Activated CD4-positive, alpha-beta T cell treated with anti-CD3 and anti-CD28 coated beads for 1 hour (primary cell): ENCODE measurements around the gene MDFI.

Experiments used
- DNase-seq: peaks from one replicate; pipeline ENCODE4 v3.0.0-alpha.2; 2020

Gene MDFI

DNA sequence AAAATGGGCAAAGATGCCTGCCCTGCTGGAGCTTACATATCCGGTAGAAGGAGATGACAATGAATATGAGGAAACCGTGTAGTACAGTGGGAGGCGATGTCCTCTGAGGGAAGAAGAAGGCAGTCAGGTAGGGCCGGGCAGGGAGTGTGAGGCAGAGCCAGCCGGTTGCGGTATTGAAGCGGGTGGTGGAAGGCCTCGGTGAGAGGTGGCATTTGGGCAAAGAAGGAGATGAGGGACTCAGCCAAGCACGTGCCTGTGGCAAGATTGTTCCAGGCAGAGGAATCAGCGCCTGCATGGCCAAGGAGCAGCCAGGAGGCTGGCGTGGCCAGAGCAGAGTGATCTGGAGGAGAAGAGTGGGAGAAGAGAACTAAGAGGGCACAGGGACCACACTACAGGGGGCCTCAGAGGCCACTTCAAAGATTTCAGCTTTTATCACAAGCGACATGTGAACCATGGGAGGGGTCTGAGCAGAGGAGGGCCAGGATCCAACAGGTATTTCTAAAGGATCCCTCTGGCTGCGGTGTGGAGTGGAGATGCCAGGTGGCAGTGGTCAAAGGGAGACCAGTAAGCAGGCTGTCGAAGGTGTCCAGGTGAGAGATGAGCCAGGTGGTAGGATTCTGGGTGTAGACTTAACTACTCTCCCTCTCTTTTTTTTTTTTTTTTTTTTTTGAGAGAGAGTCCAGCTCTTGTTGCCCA is 13.8 kb downstream of the MDFI start:
- no peak for DNase-seq

DNA sequence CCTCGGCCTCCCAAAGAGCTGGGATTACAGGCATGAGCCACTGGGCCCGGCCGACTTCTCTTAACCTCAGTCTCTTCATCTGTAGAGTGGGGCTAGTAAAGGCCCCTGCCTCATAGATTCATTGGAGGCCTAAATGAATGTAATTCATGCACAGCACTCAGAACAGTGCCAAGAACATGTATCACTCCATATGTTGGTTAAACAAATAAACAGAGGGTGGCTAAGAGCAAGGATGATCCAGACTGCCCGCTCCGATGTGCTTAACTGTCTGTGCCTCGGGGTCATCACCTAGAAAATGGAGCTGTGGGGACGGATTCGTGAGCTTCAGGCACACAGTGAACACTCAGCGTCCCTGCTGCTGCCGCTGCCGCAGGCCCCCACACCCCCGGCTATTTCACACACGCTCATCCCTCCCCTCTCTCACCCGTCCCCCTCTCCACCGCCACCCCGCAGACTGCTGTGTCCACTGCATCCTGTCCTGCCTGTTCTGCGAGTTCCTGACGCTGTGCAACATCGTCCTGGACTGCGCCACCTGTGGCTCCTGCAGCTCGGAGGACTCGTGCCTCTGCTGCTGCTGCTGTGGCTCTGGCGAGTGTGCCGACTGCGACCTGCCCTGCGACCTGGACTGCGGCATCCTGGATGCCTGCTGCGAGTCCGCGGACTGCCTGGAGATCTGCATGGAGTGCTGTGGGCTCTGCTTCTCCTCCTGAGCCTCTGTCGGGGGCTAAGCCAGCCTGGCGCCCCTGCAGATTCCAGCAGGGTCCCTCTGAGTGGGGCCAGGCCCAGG is 14.8 kb downstream of the MDFI start:
- DNase-seq: no peak

DNA sequence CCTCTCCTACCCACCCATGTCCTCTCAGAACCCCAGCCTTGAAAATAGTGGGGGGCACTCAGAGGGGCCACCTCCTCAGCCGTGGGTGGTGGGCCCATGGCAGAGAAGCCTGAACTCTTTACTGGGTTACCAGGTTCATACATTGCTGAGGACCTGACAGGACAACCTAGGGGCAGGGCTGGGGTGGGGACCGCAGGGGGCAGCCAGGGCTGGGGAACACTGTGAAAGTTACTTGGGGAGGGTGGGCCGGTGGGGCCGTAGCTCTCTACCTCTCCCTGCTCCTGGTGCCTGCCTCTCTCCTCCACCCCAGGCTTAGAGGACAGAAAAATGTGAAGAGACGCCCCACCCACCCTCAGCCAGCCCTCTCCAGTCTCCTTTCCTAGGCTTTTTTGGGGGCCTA is 15.4 kb downstream of the MDFI start:
- DNase-seq: no peak

DNA sequence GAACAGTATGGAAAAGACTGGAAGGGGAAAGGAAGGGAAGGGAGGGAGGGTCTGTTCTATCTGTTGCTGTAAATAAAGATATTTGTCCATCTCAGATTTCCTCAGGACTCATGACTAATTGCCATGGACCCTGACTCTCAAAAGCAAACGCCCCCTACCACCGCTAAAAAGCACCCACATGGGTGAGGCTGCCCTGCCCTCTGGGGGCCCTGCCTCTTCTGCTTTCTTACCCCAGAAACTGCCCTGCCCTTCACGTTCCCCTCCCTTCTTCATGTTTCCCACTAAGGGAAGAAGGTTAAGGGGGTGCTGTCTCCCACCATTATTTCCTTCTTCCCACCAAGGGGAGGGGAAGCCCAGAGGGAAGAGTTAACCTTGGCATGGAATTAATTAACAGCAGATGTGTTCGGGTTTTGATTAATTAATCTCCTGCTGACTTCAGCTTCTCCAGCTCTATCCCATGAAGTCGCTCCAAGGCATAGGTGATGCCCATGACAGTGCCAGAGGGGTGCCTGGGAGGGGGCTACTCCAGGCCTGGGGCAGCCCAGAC is 16.0 kb downstream of the MDFI start:
- DNase-seq: no peak

DNA sequence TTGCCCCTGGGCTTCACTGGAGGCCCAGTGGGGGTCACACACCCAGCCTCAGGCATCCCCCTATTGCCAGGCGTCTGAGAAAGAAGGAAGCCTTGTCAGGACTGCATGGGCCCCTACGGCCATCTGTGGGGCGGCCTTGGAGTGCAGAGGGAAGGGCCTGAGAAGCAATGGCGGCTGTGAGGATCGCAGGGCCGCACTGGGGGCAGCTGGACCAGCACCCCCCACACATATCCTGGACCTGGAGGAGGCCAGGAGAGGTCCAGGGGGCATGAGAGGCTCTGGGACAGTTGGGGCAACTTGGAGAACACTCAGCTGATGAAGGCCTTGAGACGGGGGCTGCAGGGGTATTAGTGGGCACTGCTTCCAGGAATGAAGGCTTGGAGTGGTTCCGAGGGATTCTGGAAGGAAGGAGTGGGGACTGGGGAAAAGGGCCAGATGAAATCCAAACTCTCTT is 16.5 kb downstream of the MDFI start:
- no peak for DNase-seq

DNA sequence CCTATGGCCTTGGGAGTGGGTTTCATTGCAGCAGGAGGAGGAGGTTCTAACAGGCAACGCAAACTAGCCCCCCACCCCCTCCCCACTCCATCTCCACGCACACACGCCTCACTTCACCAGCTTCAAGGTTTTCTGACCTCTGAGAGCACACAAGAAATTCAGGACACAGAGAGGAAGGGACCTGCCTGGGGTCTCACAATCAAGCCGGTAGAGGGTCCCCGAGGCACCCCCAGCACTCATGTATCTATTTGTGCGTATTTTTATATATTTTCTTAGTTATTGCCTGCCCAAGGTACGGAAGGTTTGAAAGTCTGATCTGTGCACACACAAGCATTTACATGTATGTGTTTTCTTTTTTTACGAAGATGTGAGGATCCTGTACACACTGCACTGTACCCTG is 16.9 kb downstream of the MDFI start:
- no peak for DNase-seq

DNA sequence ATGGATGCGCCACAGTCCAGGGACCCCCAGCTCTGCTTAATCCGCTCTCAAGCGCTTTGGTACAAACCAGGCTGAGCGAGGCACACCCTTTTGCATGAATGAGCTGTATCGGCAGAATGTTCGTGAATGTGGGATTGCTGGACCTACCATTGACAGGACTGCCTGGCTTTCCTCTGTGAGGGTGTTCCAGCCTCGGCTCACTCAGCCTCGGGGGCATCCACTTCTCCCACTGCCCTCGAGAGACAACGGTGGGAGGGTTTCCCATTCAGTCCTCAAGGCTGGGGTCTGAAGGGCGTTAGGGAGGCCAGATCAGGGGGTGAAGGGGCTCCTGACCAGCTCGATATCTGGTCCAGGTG is 17.4 kb downstream of the MDFI start:
- DNase-seq: no peak

DNA sequence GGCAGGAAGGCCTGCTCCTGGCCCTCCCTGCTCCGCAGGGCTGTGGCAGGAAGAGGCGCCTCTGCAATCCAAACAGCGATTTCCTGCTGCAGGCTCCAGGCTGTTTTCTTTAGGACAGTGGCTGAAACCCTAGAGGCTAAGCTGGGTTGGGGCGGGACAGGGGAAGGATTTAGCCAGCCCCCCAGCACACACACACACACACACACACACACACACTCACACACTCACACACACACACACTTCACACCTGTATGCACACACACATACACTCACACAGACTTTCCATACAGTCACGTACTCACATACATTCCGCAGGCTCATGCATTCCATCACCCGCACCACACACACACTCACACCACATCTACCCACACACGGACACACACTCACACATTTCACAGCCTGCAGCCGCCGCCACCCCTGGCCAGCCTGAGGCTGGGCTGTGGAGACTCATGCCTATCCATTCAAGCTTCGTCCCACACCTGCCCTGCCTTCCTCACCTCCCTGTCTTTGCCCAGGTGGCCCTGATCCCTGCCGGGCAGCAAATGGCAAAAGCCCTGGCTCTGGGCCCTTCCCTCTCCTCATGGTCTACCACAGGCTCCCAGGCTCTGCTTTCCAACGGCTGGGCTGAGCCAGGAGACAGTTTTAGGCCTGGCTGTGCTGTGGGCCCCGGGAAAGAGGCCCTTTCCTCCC is 17.9 kb downstream of the MDFI start:
- no peak for DNase-seq

DNA sequence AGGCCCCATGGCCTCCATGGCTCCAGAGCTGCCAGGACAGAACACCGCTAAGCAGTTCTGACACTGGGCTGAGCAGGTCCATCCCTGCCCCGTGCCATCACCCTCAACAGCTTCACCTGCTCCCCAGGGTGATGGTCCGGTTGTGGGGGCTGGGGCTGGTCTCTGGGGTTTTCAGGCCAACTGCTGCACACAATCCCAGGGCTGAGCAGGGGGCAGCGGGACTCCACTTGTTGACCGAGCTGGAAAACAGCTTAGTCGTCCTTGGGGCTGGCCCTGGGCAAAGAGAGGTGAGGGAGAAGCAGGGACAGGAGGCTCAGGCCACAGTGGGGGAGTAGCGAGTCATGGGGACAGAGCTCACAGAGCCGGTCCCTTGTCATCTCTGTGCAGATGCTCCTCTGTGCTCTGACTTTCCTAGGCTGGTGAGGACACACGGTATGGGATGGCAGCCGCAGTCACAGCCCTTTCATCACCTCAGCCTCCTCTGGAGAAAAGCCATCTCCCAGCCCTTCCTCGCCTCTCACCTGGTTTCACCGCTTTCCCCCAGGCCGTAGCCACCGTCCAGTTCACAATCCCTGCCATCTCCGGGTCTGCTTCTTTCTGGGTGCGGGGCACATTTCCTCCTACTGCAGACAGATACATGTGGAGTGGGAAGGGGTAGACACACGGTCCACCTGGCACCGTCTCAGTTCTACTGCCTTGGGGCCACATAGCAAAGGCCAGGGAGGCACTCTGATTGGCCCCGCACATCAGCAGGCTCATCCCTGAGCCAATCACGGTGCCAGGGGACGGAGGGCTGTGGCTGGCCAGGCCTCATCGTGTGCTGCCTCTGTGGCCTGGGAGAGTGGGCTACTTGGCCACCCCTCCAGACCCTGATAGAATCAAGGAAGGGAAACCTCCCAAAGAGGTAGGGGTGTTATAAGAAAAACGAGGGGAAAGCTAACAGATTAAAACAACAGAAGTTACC is 19.1 kb downstream of the MDFI start:
- no peak for DNase-seq

DNA sequence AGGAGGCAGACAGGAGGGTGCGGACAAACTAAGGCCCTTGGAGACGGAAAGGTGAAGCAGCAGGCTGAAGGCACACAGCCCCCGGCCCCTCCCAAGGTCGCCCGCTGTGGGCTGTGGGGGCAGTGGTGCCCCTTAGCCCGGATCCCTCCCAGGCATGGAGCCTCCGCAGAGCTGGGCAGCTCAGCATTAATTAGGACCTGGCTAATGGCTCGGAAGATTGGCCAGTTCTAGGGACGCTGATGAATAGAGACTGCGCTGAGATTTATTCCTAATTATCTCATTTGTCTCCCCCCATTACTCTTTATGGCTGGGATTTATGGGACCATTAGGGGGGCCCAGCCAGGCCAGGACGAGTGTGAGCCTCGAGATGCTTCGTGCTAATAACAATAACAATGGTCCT is 20.4 kb downstream of the MDFI start:
- DNase-seq: no peak

DNA sequence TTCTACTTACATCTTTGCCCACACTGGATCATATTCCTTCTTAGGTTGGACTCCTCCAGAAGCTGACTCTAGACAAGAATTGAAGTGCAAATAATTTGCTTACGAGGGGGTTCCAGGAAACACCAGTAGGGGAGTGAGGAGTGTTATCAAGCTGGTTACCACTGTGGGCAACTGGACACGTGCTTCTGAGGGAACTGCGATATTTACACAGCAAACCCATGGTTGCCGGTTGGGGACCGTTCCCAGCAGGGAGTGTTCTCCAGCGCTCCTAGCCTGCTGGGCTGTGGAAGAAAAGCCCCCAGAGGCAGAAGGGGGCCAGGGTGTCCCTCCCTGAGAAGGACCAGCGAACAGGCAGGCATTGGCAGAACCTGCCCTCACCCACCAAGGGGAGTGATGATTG is 21.7 kb downstream of the MDFI start:
- no peak for DNase-seq

DNA sequence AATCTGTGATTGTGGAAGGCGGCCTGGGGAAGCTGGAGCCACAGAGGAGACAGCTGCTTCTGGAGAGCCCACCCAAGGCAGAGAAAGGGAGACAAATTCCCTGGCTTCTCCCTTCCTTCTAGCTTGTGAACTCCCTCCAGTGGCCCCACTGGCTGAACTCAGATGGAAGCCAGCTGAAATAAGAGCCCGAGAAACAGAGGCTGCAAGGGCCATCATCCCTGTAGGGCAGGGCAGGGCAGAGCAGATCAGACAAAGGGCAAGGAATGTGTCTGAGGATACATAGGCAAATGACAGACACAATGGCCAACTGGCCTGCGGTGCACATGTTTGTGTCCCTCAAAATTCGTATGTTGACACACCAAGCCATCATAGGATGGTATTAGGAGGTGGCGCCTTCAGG is 25.3 kb downstream of the MDFI start:
- no peak for DNase-seq

DNA sequence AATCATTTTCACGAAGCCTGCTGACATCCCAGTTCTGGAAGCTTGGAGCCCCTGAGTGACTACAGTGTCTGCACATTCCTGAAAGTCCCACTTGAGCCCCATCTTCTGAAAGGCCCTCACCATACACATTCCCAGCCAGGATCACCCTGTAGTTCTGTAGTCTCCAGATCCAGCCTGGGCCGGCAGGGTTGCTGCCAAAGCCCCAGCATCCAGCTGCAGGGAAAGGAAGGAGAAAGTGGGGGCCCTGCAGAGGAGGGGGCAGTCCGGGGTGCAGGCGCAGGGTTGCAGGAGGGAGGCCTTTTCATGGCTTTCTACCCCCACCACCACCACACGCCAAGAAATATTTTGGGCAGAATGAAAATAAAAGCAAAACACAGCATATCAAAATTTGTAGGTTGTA is 26.0 kb downstream of the MDFI start:
- DNase-seq: no peak

DNA sequence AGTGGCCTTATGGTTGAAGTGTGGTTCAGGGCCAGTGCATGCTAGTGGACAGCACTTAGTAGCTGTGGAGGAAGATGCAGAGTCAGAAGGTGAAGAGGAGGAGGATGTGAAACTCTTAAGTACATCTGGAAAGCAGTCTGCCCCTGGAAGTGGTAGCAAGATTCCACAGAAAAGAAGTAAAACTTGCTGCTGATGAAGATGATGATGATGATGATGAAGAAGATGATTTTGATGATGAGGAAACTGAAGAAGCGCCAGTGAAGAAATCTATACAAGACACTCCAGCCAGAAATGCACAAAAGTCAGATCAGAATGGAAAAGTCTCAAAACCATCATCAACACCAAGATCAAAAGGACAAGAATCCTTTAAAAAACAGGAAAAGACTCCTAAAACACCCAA is 28.9 kb downstream of the MDFI start:
- DNase-seq: no peak

DNA sequence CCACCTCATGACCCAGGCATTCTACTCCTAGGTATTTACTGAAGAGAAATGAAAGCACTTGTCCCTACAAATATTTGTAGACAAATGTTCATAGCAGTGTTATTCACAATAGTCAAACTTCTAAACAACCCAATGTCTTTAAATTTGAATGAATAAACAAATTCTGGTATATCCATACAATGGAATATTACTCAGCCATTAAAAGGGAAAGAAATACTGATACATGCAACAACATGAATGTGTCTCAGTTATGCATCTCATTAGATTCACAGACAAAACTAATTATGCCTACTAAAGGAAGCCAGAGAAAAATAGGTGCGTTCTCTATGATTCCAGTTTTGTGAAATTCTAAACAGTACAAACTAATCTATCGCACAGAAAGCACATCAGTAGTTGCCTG is 30.7 kb downstream of the MDFI start:
- DNase-seq: no peak

DNA sequence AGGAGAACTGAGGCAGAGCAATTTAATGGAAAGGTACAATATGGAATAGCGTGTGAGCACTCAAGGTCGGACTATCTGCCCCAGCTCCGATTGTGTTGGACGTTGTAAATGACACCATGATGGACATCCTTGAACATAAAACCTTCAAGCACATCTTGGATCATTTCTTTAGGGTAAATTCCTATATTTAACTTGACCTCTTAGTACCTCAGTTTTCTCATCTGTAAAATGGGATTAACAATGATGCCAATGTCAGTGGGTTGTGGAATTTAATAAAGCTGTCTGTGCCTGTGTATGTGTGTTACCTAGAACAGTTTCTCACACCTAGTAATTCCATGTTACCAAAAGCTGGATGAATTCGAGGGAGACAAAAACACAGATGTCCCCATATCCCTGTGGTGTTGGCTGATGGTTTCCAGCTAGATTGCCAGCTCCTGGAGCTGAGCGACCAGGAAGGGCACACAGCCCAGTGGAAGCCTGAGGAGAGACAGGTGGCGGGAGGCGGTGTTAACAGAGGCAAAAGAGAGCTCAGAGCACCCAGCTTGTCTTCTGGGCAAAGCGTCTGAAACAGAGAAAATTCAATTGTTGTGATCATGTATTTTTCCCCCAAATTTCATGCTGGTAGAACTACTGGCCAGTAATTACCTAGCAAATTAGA is 32.6 kb downstream of the MDFI start:
- DNase-seq: no peak

DNA sequence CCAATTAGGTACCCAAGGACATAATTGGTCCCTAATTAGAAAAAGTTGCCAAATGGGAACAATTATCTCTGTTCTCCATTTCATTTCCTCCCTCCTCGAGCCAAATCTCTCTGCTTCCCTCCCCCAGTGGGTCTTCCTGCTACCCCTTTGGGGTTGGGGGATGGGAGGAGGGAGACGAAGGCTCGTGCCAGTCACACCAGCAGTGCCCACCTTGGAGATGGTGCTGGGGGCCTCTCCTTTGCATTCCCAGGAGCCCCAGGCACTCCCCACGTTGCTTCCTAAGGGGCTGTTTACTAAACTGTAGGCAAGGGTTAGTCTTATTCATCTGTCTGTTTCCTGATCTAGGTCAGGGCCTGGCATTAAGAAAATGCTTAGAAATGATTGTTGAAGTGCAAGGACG is 33.1 kb downstream of the MDFI start:
- no peak for DNase-seq

DNA sequence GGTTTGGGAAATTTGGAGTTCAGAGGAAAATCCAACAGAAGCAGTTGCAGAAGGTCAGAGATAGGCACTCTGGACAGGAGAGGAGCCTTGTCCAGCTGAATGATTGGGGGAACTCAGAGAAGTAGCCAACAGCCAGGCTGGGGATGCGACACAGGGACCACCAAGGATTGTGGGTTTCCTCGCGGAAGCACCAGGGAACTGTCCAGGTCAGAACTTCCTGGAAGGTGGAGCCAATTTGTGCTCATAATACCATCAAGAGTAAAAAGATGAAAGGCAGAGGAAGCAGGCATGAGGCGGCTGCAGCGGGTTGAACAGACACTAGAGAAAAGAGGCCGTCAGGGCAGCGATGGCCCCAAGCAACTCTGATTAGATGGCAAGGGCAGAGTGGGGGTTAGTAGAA is 33.7 kb downstream of the MDFI start:
- no peak for DNase-seq

DNA sequence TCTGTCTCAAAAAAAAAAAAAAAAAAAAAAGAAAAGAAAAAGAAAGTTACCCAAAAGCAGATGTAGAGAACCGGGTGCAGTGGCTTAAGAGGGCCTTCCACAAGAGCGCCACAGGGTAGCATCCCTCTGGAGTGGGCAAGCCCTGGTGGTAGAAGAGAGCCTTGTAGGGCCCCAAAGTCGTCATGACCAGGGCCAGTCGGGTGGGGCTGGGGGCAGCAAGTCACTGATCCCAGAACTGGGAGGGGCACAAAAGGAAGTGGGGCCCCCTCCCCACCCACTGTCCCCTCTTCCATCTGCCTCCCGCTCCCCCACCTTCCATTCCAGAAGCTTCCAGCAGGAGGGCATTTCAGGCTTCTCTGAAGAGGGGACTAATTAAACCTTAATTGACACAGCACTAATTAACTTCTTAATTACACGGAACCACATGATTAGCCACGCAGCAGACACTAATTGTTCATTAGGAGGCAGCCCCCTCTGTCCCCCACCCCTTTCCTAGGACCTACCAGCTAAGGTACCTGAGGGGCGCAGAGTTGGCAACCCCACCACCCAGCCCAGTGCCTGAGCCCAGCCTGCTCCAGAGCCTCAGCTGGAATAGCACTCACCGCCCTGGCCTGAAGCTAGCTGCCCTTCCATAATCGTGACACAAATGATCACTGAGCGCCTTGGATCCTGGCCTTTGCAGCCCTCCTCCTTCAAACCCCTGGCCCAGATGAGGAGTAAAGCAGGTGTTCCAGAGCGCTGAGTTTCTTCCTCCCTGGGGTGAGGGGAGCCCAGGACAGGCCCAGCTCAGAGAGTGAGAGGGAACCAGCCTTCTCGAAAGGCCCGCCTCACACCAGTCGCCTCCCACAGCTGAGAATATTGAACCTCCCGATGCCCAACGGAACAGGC is 34.8 kb downstream of the MDFI start:
- DNase-seq: no peak

DNA sequence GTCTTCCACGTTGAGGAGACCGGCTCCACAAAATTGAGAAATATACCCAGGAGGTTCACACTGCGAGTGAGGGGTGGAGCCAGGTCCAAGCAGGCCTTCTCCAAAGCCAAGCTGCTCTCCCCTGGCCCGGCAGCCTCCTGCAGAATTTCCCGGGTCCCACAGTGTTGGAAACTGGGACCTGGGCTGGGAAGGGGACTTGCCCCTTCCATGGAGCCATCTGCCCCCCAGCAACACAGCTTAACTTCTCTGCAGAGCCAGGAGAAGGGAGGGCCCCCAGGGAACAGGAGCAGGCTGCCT is 35.4 kb downstream of the MDFI start:
- DNase-seq: no peak
